Hepatocyte (in vitro differentiated cells): Measurements from ENCODE around the gene GSS.

Experiments
- EZH2 ChIP-seq: fragments of 200-600 bp; sonication (generic); IDR thresholded peaks from 2 replicates; pipeline ENCODE4 v1.6.1; 2016; ENCODE audit warnings: antibody characterized with exemption, mild to moderate bottlenecking, borderline replicate concordance
- TF ChIP-seq, protein P1 (sequence below): fragments of 200-600 bp; sonication (generic); IDR thresholded peaks from 2 replicates; pipeline ENCODE4 v1.5.1; 2016; ENCODE audit warnings: antibody characterized with exemption, mild to moderate bottlenecking; ENCODE audit not compliant: poor library complexity

DNA sequence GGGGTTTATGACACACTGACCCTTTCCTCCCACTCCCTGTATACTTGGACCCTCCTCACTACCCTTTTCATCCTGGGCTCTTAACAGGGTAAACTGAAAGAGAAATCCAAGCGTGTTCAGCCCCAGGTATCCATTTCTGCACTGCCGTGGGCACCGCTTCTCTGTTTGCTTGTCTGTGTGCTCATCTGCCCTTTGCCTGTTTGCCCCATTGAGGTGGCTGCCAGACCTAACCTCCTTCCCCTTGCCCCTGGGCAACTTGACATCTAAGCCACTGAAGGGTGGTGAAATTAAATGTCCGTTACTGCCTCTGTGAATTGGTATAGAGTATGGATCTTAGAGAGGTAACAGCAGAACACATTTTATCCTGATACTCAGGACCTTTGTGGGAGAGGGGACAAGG lies 40.5 kb downstream of the GSS start:
- TF ChIP-seq, protein P1, sequence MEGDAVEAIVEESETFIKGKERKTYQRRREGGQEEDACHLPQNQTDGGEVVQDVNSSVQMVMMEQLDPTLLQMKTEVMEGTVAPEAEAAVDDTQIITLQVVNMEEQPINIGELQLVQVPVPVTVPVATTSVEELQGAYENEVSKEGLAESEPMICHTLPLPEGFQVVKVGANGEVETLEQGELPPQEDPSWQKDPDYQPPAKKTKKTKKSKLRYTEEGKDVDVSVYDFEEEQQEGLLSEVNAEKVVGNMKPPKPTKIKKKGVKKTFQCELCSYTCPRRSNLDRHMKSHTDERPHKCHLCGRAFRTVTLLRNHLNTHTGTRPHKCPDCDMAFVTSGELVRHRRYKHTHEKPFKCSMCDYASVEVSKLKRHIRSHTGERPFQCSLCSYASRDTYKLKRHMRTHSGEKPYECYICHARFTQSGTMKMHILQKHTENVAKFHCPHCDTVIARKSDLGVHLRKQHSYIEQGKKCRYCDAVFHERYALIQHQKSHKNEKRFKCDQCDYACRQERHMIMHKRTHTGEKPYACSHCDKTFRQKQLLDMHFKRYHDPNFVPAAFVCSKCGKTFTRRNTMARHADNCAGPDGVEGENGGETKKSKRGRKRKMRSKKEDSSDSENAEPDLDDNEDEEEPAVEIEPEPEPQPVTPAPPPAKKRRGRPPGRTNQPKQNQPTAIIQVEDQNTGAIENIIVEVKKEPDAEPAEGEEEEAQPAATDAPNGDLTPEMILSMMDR = no peak
- no peak for TF ChIP-seq EZH2
